ENCODE measurements around the gene MAPK10. TPM values are rescaled to one million over a fixed set of nuclear protein-coding genes. Genes with fewer than 3 reads are reported as not detected.

MAPK10 gene
- total and polyA plus RNA-seq, 10 of the 15 experiments (the other 5 are each of a cell fraction or from before 2014, with no cell fraction given), result 1.1 to 4.2 (median 2.4) TPM

GRCh38 chr4:86141161-86141560, 218.7 kb downstream of the MAPK10 start (continued):
- TF ChIP-seq PRDM15 (CRISPR knock-in tag; IDR thresholded peaks at IDR 0.05) (no peak), PKNOX1 (IDR thresholded peaks at IDR 0.05) (no peak), YY1 (IDR thresholded peaks at IDR 0.05; ENCODE audit: low read depth, low read length) (no peak), NFYA (IDR thresholded peaks at IDR 0.05; ENCODE audit: borderline replicate concordance, low read depth, low read length) (no peak), ATF2 (IDR thresholded peaks at IDR 0.05; ENCODE audit: low read length) (no peak)

GRCh38 chr4:86132468-86132867, 227.4 kb downstream of the MAPK10 start:
- in situ Hi-C loops (cut with MboI) (no loop called here), intact Hi-C loops (cut with micrococcal nuclease; ENCODE audit: unreplicated experiment) (no loop called here)
- Histone ChIP-seq H3K27ac (ENCODE audit: control insufficient read depth, insufficient read depth) (no peak overlapping the region), H3K36me3 (ENCODE audit: control insufficient read depth in 2 of 2, insufficient read depth in 2 of 2, low read length in 1 of 2) (no peaks in the 10 kb centered on the region), H3K27me3 (replicated peaks in 1 of 2; ENCODE audit: control insufficient read depth in 2 of 2, insufficient read depth in 2 of 2, low read length in 1 of 2) (no peaks in the 10 kb centered on the region), H3K9me3 (replicated peaks; ENCODE audit: control insufficient read depth, insufficient read depth, low read length) (no peaks in the 10 kb centered on the region), H3K4me3 (no peak overlapping the region), H4K20me1 (ENCODE audit: control insufficient read depth, insufficient read depth) (no peaks in the 10 kb centered on the region), H3K79me2 (ENCODE audit: control insufficient read depth, insufficient read depth, low read length) (no peaks in the 10 kb centered on the region), H2AFZ (ENCODE audit: control insufficient read depth, low read depth, low read length) (no peak overlapping the region), H3K4me2 (ENCODE audit: control insufficient read depth, insufficient read depth) (no peak overlapping the region), H3K4me1 (ENCODE audit: control insufficient read depth, insufficient read depth, low read length) (no peaks in the 10 kb centered on the region), H3K9ac (ENCODE audit: control insufficient read depth, insufficient read depth, low read length) (no peak overlapping the region)
- FAIRE-seq, result no peak
- SMC1A ChIA-PET (ENCODE audit: uncharacterized antibody, unreplicated experiment), result interaction anchor here (1.0 to 1.7 kb wide), 2 partner anchors 9 to 35 kb away, joined by 3 read pairs; no protein-coding TSS in a partner anchor
- 57% methylated on average over 4 of the region's 4 CpGs for WGBS (ENCODE audit: insufficient coverage, insufficient replicate concordance, low lambda C conversion rate, missing lambda C conversion rate)
- RAD21 ChIA-PET (ENCODE audit: unreplicated experiment), result no interaction called here
- DNase-seq (ENCODE audit: low read depth, low spot score), result no peak
- CTCF ChIA-PET, result no interaction called here
- no TSS peak for BruUV-seq (replicated peaks)
- ATAC-seq, result no peak
- POLR2A ChIA-PET, result no interaction called here
- TF ChIP-seq HCFC1 (IDR thresholded peaks at IDR 0.05; ENCODE audit: low read length), result no peak
- TF ChIP-seq SREBF2 (IDR thresholded peaks at IDR 0.05; ENCODE audit: low read length), result no peak
- no peak for TF ChIP-seq SMC3 (IDR thresholded peaks at IDR 0.05; ENCODE audit: borderline replicate concordance, low read length)
- no peak for TF ChIP-seq MEF2A (IDR thresholded peaks at IDR 0.05; ENCODE audit: insufficient read depth, low read depth, low read length)
- no peak for TF ChIP-seq TCF3 (IDR thresholded peaks at IDR 0.05; ENCODE audit: borderline replicate concordance, insufficient read depth, low read depth, low read length)
- no peak for TF ChIP-seq BHLHE40 (IDR thresholded peaks at IDR 0.05; ENCODE audit: borderline replicate concordance in 1 of 2, low read depth in 2 of 2, low read length in 1 of 2)
- no peak for TF ChIP-seq CUX1 (IDR thresholded peaks at IDR 0.05; ENCODE audit: insufficient replicate concordance, low read depth, low read length)

Measured in GM12878 (cell line).